ENCODE results near the gene PKNOX2. TPM values are rescaled to one million over a fixed set of nuclear protein-coding genes. Genes with fewer than 3 reads are reported as not detected.

The PKNOX2 gene
- total RNA-seq, 1 donor from 2014 or later: 41.8 TPM

- no peak for TF ChIP-seq CTCF (IDR thresholded peaks at IDR 0.05; ENCODE audit: unreplicated experiment)
- DNase-seq (ENCODE audit: low spot score): no peak
- Mint-ChIP-seq H3K36me3 (ENCODE audit: low read depth, unreplicated experiment) (peaks cover 22% of the 10 kb centered on the region), H3K27me3 (ENCODE audit: unreplicated experiment) (peaks cover 1% of the 10 kb centered on the region), H3K9me3 (ENCODE audit: unreplicated experiment) (no peaks in the 10 kb centered on the region), H3K4me3 (ENCODE audit: unreplicated experiment) (no peak overlapping the region), H3K4me1 (ENCODE audit: unreplicated experiment) (peaks cover 6% of the 10 kb centered on the region), H3K27ac (ENCODE audit: unreplicated experiment) (no peak overlapping the region)
Observed at GRCh38 chr11:125306476-125306875, 141.9 kb downstream of the PKNOX2 start.

GRCh38 chr11:125308246-125308645 is 143.7 kb downstream of the PKNOX2 start:
- peaks cover 1% of the 10 kb centered on the region for H3K27me3 Mint-ChIP-seq (ENCODE audit: unreplicated experiment)
- no peak overlapping the region for H3K4me3 Mint-ChIP-seq (ENCODE audit: unreplicated experiment)
- no peak for TF ChIP-seq CTCF (IDR thresholded peaks at IDR 0.05; ENCODE audit: unreplicated experiment)
- H3K9me3 Mint-ChIP-seq (ENCODE audit: unreplicated experiment): no peaks in the 10 kb centered on the region
- peaks cover 6% of the 10 kb centered on the region for H3K4me1 Mint-ChIP-seq (ENCODE audit: unreplicated experiment)
- no peak for DNase-seq (ENCODE audit: low spot score)
- no peak overlapping the region for H3K27ac Mint-ChIP-seq (ENCODE audit: unreplicated experiment)
- H3K36me3 Mint-ChIP-seq (ENCODE audit: low read depth, unreplicated experiment): peaks cover 24% of the 10 kb centered on the region

- Mint-ChIP-seq H3K4me3 (ENCODE audit: unreplicated experiment) (no peak overlapping the region), H3K4me1 (ENCODE audit: unreplicated experiment) (peaks cover 12% of the 10 kb centered on the region), H3K27me3 (ENCODE audit: unreplicated experiment) (peaks cover 11% of the 10 kb centered on the region), H3K36me3 (ENCODE audit: low read depth, unreplicated experiment) (peaks cover 26% of the 10 kb centered on the region), H3K9me3 (ENCODE audit: unreplicated experiment) (no peaks in the 10 kb centered on the region), H3K27ac (ENCODE audit: unreplicated experiment) (no peak overlapping the region)
- no peak for DNase-seq (ENCODE audit: low spot score)
- TF ChIP-seq CTCF (IDR thresholded peaks at IDR 0.05; ENCODE audit: unreplicated experiment): no peak
Observed at GRCh38 chr11:125312391-125312790, 147.8 kb downstream of the PKNOX2 start.

GRCh38 chr11:125312812-125313211 is 148.3 kb downstream of the PKNOX2 start:
- peaks cover 27% of the 10 kb centered on the region for H3K36me3 Mint-ChIP-seq (ENCODE audit: low read depth, unreplicated experiment)
- H3K4me1 Mint-ChIP-seq (ENCODE audit: unreplicated experiment): peaks cover 12% of the 10 kb centered on the region
- no peak overlapping the region for H3K4me3 Mint-ChIP-seq (ENCODE audit: unreplicated experiment)
- H3K27me3 Mint-ChIP-seq (ENCODE audit: unreplicated experiment): peaks cover 11% of the 10 kb centered on the region
- H3K27ac Mint-ChIP-seq (ENCODE audit: unreplicated experiment): no peak overlapping the region
- DNase-seq (ENCODE audit: low spot score): no peak
- no peak for TF ChIP-seq CTCF (IDR thresholded peaks at IDR 0.05; ENCODE audit: unreplicated experiment)
- H3K9me3 Mint-ChIP-seq (ENCODE audit: unreplicated experiment): no peaks in the 10 kb centered on the region

GRCh38 chr11:125313271-125314219 is 149.0 kb downstream of the PKNOX2 start:
- peak overlapping the region; percentile 45 for H3K4me3 Mint-ChIP-seq (ENCODE audit: unreplicated experiment)
- peaks cover 12% of the 10 kb centered on the region for H3K4me1 Mint-ChIP-seq (ENCODE audit: unreplicated experiment)
- H3K27ac Mint-ChIP-seq (ENCODE audit: unreplicated experiment): no peak overlapping the region
- H3K36me3 Mint-ChIP-seq (ENCODE audit: low read depth, unreplicated experiment): peaks cover 29% of the 10 kb centered on the region
- H3K27me3 Mint-ChIP-seq (ENCODE audit: unreplicated experiment): peaks cover 11% of the 10 kb centered on the region
- no peaks in the 10 kb centered on the region for H3K9me3 Mint-ChIP-seq (ENCODE audit: unreplicated experiment)
- TF ChIP-seq CTCF (IDR thresholded peaks at IDR 0.05; ENCODE audit: unreplicated experiment): no peak
- no peak for DNase-seq (ENCODE audit: low spot score)

Measured in endothelial cell (in vitro differentiated cells).